ENCODE results near the gene WDR55. TPM values are rescaled to one million over a fixed set of nuclear protein-coding genes. Genes with fewer than 3 reads are reported as not detected.

WDR55 gene
- total and polyA plus RNA-seq, 2 of the 13 experiments (the other 11 are each of a cell fraction or from before 2014, with no cell fraction given) = 17.7 to 18.2 TPM

- no peak overlapping the region for H3K4me3 ChIP-seq (replicated peaks in 1 of 3; ENCODE audit: insufficient read depth in 1 of 3, low read depth in 2 of 3, low read length in 3 of 3)
- WGBS (ENCODE audit: low lambda C conversion rate) = 98% methylated on average over 2 of the region's 3 CpGs
- no peaks in the 10 kb centered on the region for H4K20me1 ChIP-seq (ENCODE audit: insufficient read depth, low read length)
- no TSS peak for BruUV-seq (replicated peaks)
- no peaks in the 10 kb centered on the region for H3K27me3 ChIP-seq (ENCODE audit: control insufficient read depth in 1 of 2, insufficient read depth in 2 of 2, low read length in 2 of 2)
- intact Hi-C loops (cut with micrococcal nuclease; ENCODE audit: unreplicated experiment) (no loop called here), in situ Hi-C loops (cut with HindIII; ENCODE audit: extremely low pct_ligation_motif_present, low pct_unique_long_range_greater_than_20kb) (no loop called here)
- no peak for ATAC-seq
- no peaks in the 10 kb centered on the region for H3K79me2 ChIP-seq (ENCODE audit: insufficient read depth, low read length)
- H3K4me2 ChIP-seq (ENCODE audit: low read depth, low read length) = no peak overlapping the region
- DNase-seq (ENCODE audit: low spot score) = no peak
- no peaks in the 10 kb centered on the region for H3K9me3 ChIP-seq (ENCODE audit: low read length)
- H3K4me1 ChIP-seq (ENCODE audit: insufficient read depth, low read length) = no peaks in the 10 kb centered on the region
- H3K9ac ChIP-seq (ENCODE audit: insufficient read depth, low read depth, low read length) = no peak overlapping the region
- FAIRE-seq = no peak
- no peak overlapping the region for H3K27ac ChIP-seq (ENCODE audit: extremely low read length, insufficient read depth, low read length)
- H3K36me3 ChIP-seq (replicated peaks in 1 of 2; ENCODE audit: control insufficient read depth in 1 of 2, insufficient read depth in 2 of 2, low read length in 2 of 2) = peaks cover 34 to 63% of the 10 kb centered on the region in 2 experiments; a peak in 4 of 5 replicates
- ChIA-PET CTCF (ENCODE audit: low intra/inter-chr PET ratio, low total read pairs) (no interaction called here), POLR2A (no interaction called here)
- no peak overlapping the region for H2AFZ ChIP-seq (ENCODE audit: low read length)
- TF ChIP-seq, protein P1, sequence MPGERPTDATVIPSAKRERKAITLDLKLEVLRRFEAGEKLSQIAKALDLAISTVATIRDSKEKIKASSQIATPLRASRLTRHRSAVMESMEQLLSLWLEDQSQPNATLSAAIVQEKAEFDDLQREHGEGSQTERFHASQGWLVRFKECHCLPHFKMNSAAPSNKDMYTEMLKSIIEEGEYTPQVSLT (CRISPR knock-in tag; IDR thresholded peaks at IDR 0.05; ENCODE audit: borderline replicate concordance, low read depth) = no peak
- TF ChIP-seq ISX (CRISPR knock-in tag; conservative IDR thresholded peaks at IDR 0.05) (no peak), CSRNP2 (CRISPR knock-in tag; conservative IDR thresholded peaks at IDR 0.05; ENCODE audit: low read depth) (no peak), ATF7 (IDR thresholded peaks at IDR 0.05) (no peak), ATF7 (CRISPR knock-in tag; IDR thresholded peaks at IDR 0.05) (no peak), NFKB2 (CRISPR knock-in tag; IDR thresholded peaks at IDR 0.05; ENCODE audit: borderline replicate concordance) (no peak), MED1 (CRISPR knock-in tag; IDR thresholded peaks at IDR 0.05) (no peak), NFYC (CRISPR knock-in tag; IDR thresholded peaks at IDR 0.05) (no peak), TSC22D2 (CRISPR knock-in tag; IDR thresholded peaks at IDR 0.05; ENCODE audit: borderline replicate concordance) (no peak), SAFB2 (CRISPR knock-in tag; IDR thresholded peaks at IDR 0.05; ENCODE audit: borderline replicate concordance, low read depth) (no peak), ZNF652 (CRISPR knock-in tag; IDR thresholded peaks at IDR 0.05; ENCODE audit: borderline replicate concordance, low read depth) (no peak), CBX2 (IDR thresholded peaks at IDR 0.05; ENCODE audit: low read depth, low read length) (no peak), CBX2 (CRISPR knock-in tag; IDR thresholded peaks at IDR 0.05; ENCODE audit: low read depth) (no peak), ZNF160 (CRISPR knock-in tag; IDR thresholded peaks at IDR 0.05) (no peak), SP2 (CRISPR knock-in tag; IDR thresholded peaks at IDR 0.05) (no peak), BCLAF1 (IDR thresholded peaks at IDR 0.05) (no peak), ZBTB3 (CRISPR knock-in tag; IDR thresholded peaks at IDR 0.05; ENCODE audit: borderline replicate concordance, low read depth) (no peak), PITX1 (CRISPR knock-in tag; IDR thresholded peaks at IDR 0.05) (no peak)
- TF ChIP-seq, protein P2, sequence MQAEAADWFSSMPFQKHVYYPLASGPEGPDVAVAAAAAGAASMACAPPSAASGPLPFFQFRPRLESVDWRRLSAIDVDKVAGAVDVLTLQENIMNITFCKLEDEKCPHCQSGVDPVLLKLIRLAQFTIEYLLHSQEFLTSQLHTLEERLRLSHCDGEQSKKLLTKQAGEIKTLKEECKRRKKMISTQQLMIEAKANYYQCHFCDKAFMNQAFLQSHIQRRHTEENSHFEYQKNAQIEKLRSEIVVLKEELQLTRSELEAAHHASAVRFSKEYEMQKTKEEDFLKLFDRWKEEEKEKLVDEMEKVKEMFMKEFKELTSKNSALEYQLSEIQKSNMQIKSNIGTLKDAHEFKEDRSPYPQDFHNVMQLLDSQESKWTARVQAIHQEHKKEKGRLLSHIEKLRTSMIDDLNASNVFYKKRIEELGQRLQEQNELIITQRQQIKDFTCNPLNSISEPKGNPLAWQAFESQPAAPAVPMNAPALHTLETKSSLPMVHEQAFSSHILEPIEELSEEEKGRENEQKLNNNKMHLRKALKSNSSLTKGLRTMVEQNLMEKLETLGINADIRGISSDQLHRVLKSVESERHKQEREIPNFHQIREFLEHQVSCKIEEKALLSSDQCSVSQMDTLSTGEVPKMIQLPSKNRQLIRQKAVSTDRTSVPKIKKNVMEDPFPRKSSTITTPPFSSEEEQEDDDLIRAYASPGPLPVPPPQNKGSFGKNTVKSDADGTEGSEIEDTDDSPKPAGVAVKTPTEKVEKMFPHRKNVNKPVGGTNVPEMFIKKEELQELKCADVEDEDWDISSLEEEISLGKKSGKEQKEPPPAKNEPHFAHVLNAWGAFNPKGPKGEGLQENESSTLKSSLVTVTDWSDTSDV (CRISPR knock-in tag; IDR thresholded peaks at IDR 0.05) = no peak
Measured at GRCh38 chr5:140677947-140678346, 13.2 kb downstream of the WDR55 start.

Measured in HepG2 (cell line).